ENCODE results near the gene MPG. TPM values are rescaled to one million over a fixed set of nuclear protein-coding genes. Genes with fewer than 3 reads are reported as not detected.

The MPG gene
- total and polyA plus RNA-seq, 4 donors = 25.4 to 84.1 (median 37.5) TPM

- TF ChIP-seq ZBTB33 (IDR thresholded peaks at IDR 0.05) = no peak
- TF ChIP-seq SP1 (IDR thresholded peaks at IDR 0.05) = no peak
- no peak for TF ChIP-seq NR2F2 (IDR thresholded peaks at IDR 0.05)
- no peak for TF ChIP-seq YY1 (IDR thresholded peaks at IDR 0.05)
- no peak for TF ChIP-seq EGR1 (IDR thresholded peaks at IDR 0.05; ENCODE audit: low read depth in 2 of 2)
These were observed 36.3 kb downstream of the MPG start (continued) for GRCh38 chr16:114327-114726.

- H3K27me3 ChIP-seq (ENCODE audit: control insufficient read depth in 4 of 4, insufficient read depth in 4 of 4, low read length in 3 of 4) = no peaks in the 10 kb centered on the region
- no peak overlapping the region for H3K27ac ChIP-seq (ENCODE audit: low read depth in 1 of 2, low read length in 2 of 2)
- no peak for DNase-seq (ENCODE audit: low spot score)
- peaks cover 0 to 18% (median 4%) of the 10 kb centered on the region in 4 donors for H3K36me3 ChIP-seq (ENCODE audit: control insufficient read depth in 4 of 4, insufficient read depth in 3 of 4, low read depth in 1 of 4, low read length in 3 of 4)
- H3K9me3 ChIP-seq (ENCODE audit: control insufficient read depth in 4 of 4, low read length in 3 of 4) = no peaks in the 10 kb centered on the region
- H3K4me3 ChIP-seq (ENCODE audit: low read depth in 1 of 3, low read length in 3 of 3) = no peak overlapping the region
- H3K4me1 ChIP-seq (ENCODE audit: control insufficient read depth in 4 of 4, insufficient read depth in 4 of 4, low read length in 3 of 4) = no peaks in the 10 kb centered on the region
- H3K9ac ChIP-seq (ENCODE audit: low read depth in 1 of 2, low read length in 2 of 2) = no peak overlapping the region
- WGBS = 78% methylated on average over 7 of the region's 7 CpGs
- TF ChIP-seq SP1 (IDR thresholded peaks at IDR 0.05) (no peak), CTCF (IDR thresholded peaks at IDR 0.05; ENCODE audit: low read depth, low read length, missing input control) (no peak), RAD21 (IDR thresholded peaks at IDR 0.05) (no peak), GABPA (IDR thresholded peaks at IDR 0.05 in 1 of 2, conservative IDR thresholded peaks at IDR 0.05 in 1 of 2) (no peak), FOXA1 (IDR thresholded peaks at IDR 0.05) (no peak), TAF1 (conservative IDR thresholded peaks at IDR 0.05) (no peak), HNF4G (IDR thresholded peaks at IDR 0.05) (no peak), RXRA (IDR thresholded peaks at IDR 0.05) (no peak), ZBTB33 (IDR thresholded peaks at IDR 0.05) (no peak), YY1 (IDR thresholded peaks at IDR 0.05) (no peak), EGR1 (IDR thresholded peaks at IDR 0.05; ENCODE audit: low read depth in 2 of 2) (no peak), FOXA2 (IDR thresholded peaks at IDR 0.05) (no peak), REST (IDR thresholded peaks at IDR 0.05) (no peak)
- TF ChIP-seq, protein P1, sequence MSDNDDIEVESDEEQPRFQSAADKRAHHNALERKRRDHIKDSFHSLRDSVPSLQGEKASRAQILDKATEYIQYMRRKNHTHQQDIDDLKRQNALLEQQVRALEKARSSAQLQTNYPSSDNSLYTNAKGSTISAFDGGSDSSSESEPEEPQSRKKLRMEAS (IDR thresholded peaks at IDR 0.05) = no peak
- TF ChIP-seq, protein P2, sequence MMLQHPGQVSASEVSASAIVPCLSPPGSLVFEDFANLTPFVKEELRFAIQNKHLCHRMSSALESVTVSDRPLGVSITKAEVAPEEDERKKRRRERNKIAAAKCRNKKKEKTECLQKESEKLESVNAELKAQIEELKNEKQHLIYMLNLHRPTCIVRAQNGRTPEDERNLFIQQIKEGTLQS (IDR thresholded peaks at IDR 0.05) = no peak
These were observed 38.0 kb downstream of the MPG start for GRCh38 chr16:116015-116414.

Data from liver (tissue), 9 donors.